ENCODE measurements around the gene LINC01488.

LINC01488 gene

GRCh38 chr11:69535908-69536307 is 54.4 kb downstream of the LINC01488 start:
- no peak for DNase-seq

- no peak for DNase-seq
Measured at GRCh38 chr11:69536406-69536805, 54.9 kb downstream of the LINC01488 start.

GRCh38 chr11:69537126-69537525 is 55.7 kb downstream of the LINC01488 start:
- no peak for DNase-seq

GRCh38 chr11:69537855-69538640 is 56.6 kb downstream of the LINC01488 start:
- no peak for DNase-seq

- DNase-seq, result no peak
Measured at GRCh38 chr11:69538854-69539253, 57.4 kb downstream of the LINC01488 start.

- no peak for DNase-seq
Measured at GRCh38 chr11:69539416-69540117, 58.1 kb downstream of the LINC01488 start.

GRCh38 chr11:69540118-69541000 is 58.9 kb downstream of the LINC01488 start:
- no peak for DNase-seq

- DNase-seq, result no peak
Measured at GRCh38 chr11:69541001-69541285, 59.5 kb downstream of the LINC01488 start.

GRCh38 chr11:69541501-69542313 is 60.2 kb downstream of the LINC01488 start:
- no peak for DNase-seq

- DNase-seq, result no peak
Measured at GRCh38 chr11:69542314-69543168, 61.1 kb downstream of the LINC01488 start.
